Erythroblast (primary cell): Measurements from ENCODE around the gene HOXC6.

Experiments
- GATA1 ChIP-seq: IDR thresholded peaks from 2 replicates; pipeline ENCODE4 v1.6.1; 2011; ENCODE audit warnings: low read depth, mild to moderate bottlenecking, control low read depth, low read length, moderate library complexity
- POLR2A ChIP-seq: IDR thresholded peaks from 2 replicates; pipeline ENCODE4 v1.6.1; 2011; ENCODE audit warnings: mild to moderate bottlenecking, low read length

DNA sequence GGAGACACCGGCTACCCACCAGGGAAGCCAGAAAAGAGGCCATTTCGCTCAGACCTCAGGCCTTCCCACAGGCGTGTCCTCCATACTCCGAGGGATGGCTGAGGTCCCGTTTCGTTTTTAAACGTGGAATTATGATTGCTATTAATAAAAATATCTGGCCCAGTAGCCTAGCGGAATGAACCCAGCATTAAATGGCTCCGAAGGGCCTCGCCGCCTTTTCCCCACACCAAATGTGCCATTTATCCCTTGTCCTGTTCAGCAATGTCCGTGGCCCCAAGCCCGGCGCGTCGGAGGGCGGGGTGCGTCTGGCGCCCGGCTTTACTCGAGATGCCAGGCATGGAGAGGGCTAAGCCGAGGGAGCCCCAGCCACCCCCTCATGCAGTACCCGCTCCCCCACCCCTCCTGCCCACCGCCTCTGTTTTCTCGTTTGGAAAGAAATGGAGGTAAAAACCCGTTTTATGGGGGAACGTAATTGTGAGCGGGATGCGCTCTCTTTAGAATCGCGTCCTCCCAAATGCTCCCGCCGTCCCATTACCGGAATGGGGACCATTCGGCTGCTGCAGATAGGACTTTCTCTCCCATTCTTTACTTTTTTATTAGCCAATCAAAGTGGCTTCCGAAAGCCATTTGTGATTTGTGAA, 13.7 kb upstream of the HOXC6 start:
- TF ChIP-seq POLR2A = no peak
- TF ChIP-seq GATA1 = no peak
